ENCODE data around the gene LRRTM1.

DNA sequence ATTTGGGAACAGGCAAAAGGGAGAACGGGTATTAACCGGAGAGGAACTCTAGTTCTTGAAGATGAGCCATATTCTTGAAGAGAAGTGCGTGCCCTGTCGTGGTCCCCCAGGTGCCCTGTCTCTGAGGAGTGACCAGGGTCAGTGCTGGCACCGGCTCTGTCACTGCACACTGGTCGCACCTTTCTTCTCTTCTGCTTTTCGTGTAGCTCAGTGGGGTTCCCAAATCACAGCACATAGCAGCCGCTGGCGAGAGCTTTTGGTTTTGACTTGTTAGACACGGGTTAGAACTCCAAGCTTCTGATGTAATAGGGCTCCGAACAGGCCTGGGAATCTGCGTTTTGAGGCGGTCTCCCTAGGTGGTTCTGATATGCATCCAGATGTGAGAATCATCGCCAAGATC lies 18.4 kb upstream of the LRRTM1 start:
- TF ChIP-seq, protein P1, sequence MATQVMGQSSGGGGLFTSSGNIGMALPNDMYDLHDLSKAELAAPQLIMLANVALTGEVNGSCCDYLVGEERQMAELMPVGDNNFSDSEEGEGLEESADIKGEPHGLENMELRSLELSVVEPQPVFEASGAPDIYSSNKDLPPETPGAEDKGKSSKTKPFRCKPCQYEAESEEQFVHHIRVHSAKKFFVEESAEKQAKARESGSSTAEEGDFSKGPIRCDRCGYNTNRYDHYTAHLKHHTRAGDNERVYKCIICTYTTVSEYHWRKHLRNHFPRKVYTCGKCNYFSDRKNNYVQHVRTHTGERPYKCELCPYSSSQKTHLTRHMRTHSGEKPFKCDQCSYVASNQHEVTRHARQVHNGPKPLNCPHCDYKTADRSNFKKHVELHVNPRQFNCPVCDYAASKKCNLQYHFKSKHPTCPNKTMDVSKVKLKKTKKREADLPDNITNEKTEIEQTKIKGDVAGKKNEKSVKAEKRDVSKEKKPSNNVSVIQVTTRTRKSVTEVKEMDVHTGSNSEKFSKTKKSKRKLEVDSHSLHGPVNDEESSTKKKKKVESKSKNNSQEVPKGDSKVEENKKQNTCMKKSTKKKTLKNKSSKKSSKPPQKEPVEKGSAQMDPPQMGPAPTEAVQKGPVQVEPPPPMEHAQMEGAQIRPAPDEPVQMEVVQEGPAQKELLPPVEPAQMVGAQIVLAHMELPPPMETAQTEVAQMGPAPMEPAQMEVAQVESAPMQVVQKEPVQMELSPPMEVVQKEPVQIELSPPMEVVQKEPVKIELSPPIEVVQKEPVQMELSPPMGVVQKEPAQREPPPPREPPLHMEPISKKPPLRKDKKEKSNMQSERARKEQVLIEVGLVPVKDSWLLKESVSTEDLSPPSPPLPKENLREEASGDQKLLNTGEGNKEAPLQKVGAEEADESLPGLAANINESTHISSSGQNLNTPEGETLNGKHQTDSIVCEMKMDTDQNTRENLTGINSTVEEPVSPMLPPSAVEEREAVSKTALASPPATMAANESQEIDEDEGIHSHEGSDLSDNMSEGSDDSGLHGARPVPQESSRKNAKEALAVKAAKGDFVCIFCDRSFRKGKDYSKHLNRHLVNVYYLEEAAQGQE (IDR thresholded peaks at IDR 0.05; ENCODE audit: insufficient read depth in 1 of 2, low read depth in 2 of 2, low read length in 1 of 2) = no peak
- TF ChIP-seq, protein P2, sequence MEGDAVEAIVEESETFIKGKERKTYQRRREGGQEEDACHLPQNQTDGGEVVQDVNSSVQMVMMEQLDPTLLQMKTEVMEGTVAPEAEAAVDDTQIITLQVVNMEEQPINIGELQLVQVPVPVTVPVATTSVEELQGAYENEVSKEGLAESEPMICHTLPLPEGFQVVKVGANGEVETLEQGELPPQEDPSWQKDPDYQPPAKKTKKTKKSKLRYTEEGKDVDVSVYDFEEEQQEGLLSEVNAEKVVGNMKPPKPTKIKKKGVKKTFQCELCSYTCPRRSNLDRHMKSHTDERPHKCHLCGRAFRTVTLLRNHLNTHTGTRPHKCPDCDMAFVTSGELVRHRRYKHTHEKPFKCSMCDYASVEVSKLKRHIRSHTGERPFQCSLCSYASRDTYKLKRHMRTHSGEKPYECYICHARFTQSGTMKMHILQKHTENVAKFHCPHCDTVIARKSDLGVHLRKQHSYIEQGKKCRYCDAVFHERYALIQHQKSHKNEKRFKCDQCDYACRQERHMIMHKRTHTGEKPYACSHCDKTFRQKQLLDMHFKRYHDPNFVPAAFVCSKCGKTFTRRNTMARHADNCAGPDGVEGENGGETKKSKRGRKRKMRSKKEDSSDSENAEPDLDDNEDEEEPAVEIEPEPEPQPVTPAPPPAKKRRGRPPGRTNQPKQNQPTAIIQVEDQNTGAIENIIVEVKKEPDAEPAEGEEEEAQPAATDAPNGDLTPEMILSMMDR (IDR thresholded peaks at IDR 0.05) = no peak
- TF ChIP-seq SIN3A (IDR thresholded peaks at IDR 0.05; ENCODE audit: borderline replicate concordance, insufficient read depth, low read depth, low read length) (no peak), TCF7L2 (IDR thresholded peaks at IDR 0.05; ENCODE audit: low read depth, low read length) (no peak)

Measured in Panc1 (cell line).